WTC11 (cell line): ENCODE measurements around the gene NHSL2. TPM values are rescaled to one million over a fixed set of nuclear protein-coding genes. Genes with fewer than 3 reads are reported as not detected.

Source experiments
- ATAC-seq: fragments of 200-7000 bp; cut with Tn5 transposase; 2 replicates; pipeline ENCODE4 v1.10.0; 2021; ENCODE audit warnings: mild to moderate bottlenecking, moderate library complexity
- CTCF ChIA-PET: fragments of 300-600 bp; sonication (Branson Sonifier 250); formaldehyde crosslinking; loops from one replicate; lab custom pipeline; 2021; ENCODE audit warnings: antibody characterized with exemption; lab: Charles Lee
- POLR2A ChIA-PET: fragments of 350-600 bp; sonication (Branson Sonifier 250); formaldehyde crosslinking; loops from one replicate; lab custom pipeline; 2021; ENCODE audit warnings: antibody characterized with exemption; lab: Charles Lee
- DNase-seq: peaks from one replicate; pipeline ENCODE4 v3.0.0; 2021; ENCODE audit warnings: low spot score
- H3K27ac Mint-ChIP-seq: 2 replicates; pipeline ENCODE4 v1.8.0; 2021; ENCODE audit warnings: mixed read lengths
- H3K27me3 Mint-ChIP-seq: 2 replicates; pipeline ENCODE4 v1.8.0; 2021; ENCODE audit warnings: low read depth, mild to moderate bottlenecking, moderate library complexity, mixed read lengths
- H3K36me3 Mint-ChIP-seq: 2 replicates; pipeline ENCODE4 v1.8.0; 2021; ENCODE audit warnings: mixed read lengths
- H3K4me1 Mint-ChIP-seq: 2 replicates; pipeline ENCODE4 v1.8.0; 2022; ENCODE audit warnings: mixed read lengths
- H3K4me3 Mint-ChIP-seq: 2 replicates; pipeline ENCODE4 v1.8.0; 2021; ENCODE audit warnings: mild to moderate bottlenecking, moderate library complexity, mixed read lengths
- H3K9me3 Mint-ChIP-seq: 2 replicates; pipeline ENCODE4 v1.8.0; 2021; ENCODE audit warnings: mixed read lengths
- CREM ChIP-seq: sonication (generic); formaldehyde crosslinking; IDR thresholded peaks from 2 replicates; pipeline ENCODE4 v1.8.1; 2022; ENCODE audit warnings: mild to moderate bottlenecking, missing genetic modification reagents, moderate library complexity
- EMX1 ChIP-seq: fragments of 250-450 bp; sonication (Bioruptor Pico); IDR thresholded peaks from 2 replicates; pipeline ENCODE4 v1.8.0; 2021; ENCODE audit warnings: mild to moderate bottlenecking
- ESRRA ChIP-seq: sonication (generic); formaldehyde crosslinking; IDR thresholded peaks from 2 replicates; pipeline ENCODE4 v1.8.1; 2022; ENCODE audit warnings: mild to moderate bottlenecking, missing genetic modification reagents, borderline replicate concordance
- JUN ChIP-seq: sonication (generic); formaldehyde crosslinking; IDR thresholded peaks from 2 replicates; pipeline ENCODE4 v1.8.0; 2023; ENCODE audit warnings: mild to moderate bottlenecking, missing genetic modification reagents
- KAT7 ChIP-seq: sonication (generic); formaldehyde crosslinking; IDR thresholded peaks from 2 replicates; pipeline ENCODE4 v1.8.1; 2023; ENCODE audit warnings: missing genetic modification reagents, mild to moderate bottlenecking, borderline replicate concordance
- NFATC4 ChIP-seq: fragments of 250-450 bp; sonication (Bioruptor Pico); IDR thresholded peaks from 2 replicates; pipeline ENCODE4 v1.9.0; 2021; ENCODE audit warnings: mild to moderate bottlenecking
- NR1H2 ChIP-seq: sonication (generic); formaldehyde crosslinking; IDR thresholded peaks from 2 replicates; pipeline ENCODE4 v1.9.0; 2021; ENCODE audit warnings: mild to moderate bottlenecking, moderate library complexity, missing genetic modification reagents
- SMAD4 ChIP-seq: sonication (generic); formaldehyde crosslinking; IDR thresholded peaks from 2 replicates; pipeline ENCODE4 v1.8.0; 2022; ENCODE audit warnings: mild to moderate bottlenecking, missing genetic modification reagents
- TP53 ChIP-seq: sonication (generic); formaldehyde crosslinking; IDR thresholded peaks from 2 replicates; pipeline ENCODE4 v1.8.1; 2023; ENCODE audit warnings: mild to moderate bottlenecking, missing genetic modification reagents
- ZNF263 ChIP-seq: sonication (generic); formaldehyde crosslinking; IDR thresholded peaks from 2 replicates; pipeline ENCODE4 v1.8.1; 2022; ENCODE audit warnings: low read depth, mild to moderate bottlenecking, moderate library complexity, missing genetic modification reagents
- ZNF396 ChIP-seq: fragments of 250-450 bp; sonication (Bioruptor Pico); IDR thresholded peaks from 2 replicates; pipeline ENCODE4 v1.8.0; 2021; ENCODE audit warnings: mild to moderate bottlenecking, moderate library complexity, borderline replicate concordance
- ZNF423 ChIP-seq: fragments of 250-450 bp; sonication (Bioruptor Pico); IDR thresholded peaks from 2 replicates; pipeline ENCODE4 v2.1.2; 2022; ENCODE audit warnings: mild to moderate bottlenecking, moderate library complexity
- ZNF671 ChIP-seq: fragments of 250-450 bp; sonication (Bioruptor Pico); IDR thresholded peaks from 2 replicates; pipeline ENCODE4 v1.8.0; 2021; ENCODE audit warnings: mild to moderate bottlenecking
- total RNA-seq: library from RNA; stranded (reverse); gene quantifications from 3 replicates; pipeline ENCODE4 v1.2.3, GENCODE V29; 2021
- TF ChIP-seq, protein P1 (sequence below): fragments of 200-600 bp; IDR thresholded peaks from 2 replicates; pipeline ENCODE4 v1.8.0; 2022; ENCODE audit warnings: antibody characterized with exemption
- TF ChIP-seq, protein P2 (sequence below): sonication (generic); formaldehyde crosslinking; IDR thresholded peaks from 2 replicates; pipeline ENCODE4 v1.8.1; 2022; ENCODE audit warnings: mild to moderate bottlenecking, missing genetic modification reagents, moderate library complexity, borderline replicate concordance
- TF ChIP-seq, protein P3 (sequence below): sonication (generic); formaldehyde crosslinking; IDR thresholded peaks from 2 replicates; pipeline ENCODE4 v1.8.0; 2023; ENCODE audit warnings: missing genetic modification reagents
- TF ChIP-seq, protein P4 (sequence below): fragments of 250-450 bp; sonication (Bioruptor Pico); IDR thresholded peaks from 2 replicates; pipeline ENCODE4 v2.1.2; 2022; ENCODE audit warnings: mild to moderate bottlenecking, moderate library complexity
- TF ChIP-seq, protein P5 (sequence below): fragments of 250-450 bp; sonication (Bioruptor Pico); IDR thresholded peaks from 2 replicates; pipeline ENCODE4 v1.9.0; 2021; ENCODE audit warnings: mild to moderate bottlenecking

NHSL2 gene
- total RNA-seq, 1 experiment from 2014 or later, result 7.9 TPM

DNA sequence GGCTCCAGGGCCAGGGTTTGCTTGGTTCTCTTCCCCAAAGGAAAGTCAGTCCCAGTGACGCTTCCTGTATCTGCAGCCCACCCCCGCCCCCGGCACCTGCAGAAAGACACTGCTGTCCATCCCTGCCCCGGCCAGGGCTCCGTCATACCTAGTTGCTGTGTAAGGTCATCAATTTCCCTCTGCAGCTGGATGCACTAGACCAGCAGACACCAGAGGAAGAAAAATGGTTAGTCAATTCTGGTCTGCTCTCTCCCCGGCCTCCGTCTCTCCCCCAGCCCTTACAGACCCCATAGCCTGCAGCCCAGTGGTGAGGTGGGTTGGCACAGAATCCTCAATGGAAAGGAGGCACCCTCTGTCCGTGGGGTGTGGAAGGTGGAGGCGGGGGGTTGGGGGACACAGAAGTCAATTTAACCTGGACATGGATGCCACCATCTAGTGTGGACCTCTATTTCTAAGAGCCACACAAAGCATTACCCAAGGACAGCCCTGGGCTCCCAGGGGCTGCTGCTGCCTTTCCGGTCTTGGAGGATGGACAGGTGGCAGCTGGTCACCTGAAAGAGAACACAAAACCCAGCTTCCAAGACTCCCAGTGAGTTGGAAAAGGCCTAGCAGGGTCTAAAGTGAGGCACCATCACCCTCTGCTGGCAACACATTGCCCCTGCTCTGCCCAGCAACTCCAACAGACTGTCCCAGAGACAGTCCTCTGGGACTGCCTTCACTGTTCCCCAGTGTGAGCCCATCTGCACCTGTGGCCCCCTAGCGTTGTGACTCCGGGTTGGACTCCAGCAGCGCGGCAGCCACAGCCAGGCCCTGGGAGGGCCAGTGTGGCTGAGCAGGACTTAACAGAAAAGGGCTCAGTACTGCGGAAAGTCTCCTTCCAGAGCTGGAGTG, 40.2 kb upstream of the NHSL2 start:
- DNase-seq (peak; percentile 60), ATAC-seq (peak; percentile 97)
- ChIA-PET POLR2A (interaction anchor here (1.0 kb wide), 1 partner anchor 40 kb away, joined by 3 read pairs; the partner anchor contains the start of gene NHSL2), CTCF (interaction anchor here (0.7 to 1.9 kb wide), 5 partner anchors 40 to 201 kb away, joined by 3 to 7 read pairs (median 6); partner anchors contain the start of gene NHSL2)
- Mint-ChIP-seq H3K27me3 (peaks cover 3% of the 10 kb centered on the region; the same call in 1 of the 2 replicates), H3K4me1 (no peaks in the 10 kb centered on the region), H3K27ac (no peak overlapping the region), H3K4me3 (no peak overlapping the region), H3K36me3 (no peaks in the 10 kb centered on the region), H3K9me3 (no peaks in the 10 kb centered on the region)
- TF ChIP-seq, protein P1, sequence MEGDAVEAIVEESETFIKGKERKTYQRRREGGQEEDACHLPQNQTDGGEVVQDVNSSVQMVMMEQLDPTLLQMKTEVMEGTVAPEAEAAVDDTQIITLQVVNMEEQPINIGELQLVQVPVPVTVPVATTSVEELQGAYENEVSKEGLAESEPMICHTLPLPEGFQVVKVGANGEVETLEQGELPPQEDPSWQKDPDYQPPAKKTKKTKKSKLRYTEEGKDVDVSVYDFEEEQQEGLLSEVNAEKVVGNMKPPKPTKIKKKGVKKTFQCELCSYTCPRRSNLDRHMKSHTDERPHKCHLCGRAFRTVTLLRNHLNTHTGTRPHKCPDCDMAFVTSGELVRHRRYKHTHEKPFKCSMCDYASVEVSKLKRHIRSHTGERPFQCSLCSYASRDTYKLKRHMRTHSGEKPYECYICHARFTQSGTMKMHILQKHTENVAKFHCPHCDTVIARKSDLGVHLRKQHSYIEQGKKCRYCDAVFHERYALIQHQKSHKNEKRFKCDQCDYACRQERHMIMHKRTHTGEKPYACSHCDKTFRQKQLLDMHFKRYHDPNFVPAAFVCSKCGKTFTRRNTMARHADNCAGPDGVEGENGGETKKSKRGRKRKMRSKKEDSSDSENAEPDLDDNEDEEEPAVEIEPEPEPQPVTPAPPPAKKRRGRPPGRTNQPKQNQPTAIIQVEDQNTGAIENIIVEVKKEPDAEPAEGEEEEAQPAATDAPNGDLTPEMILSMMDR, result 0 out of 2 replicates have a peak, but pooled peaks have one; percentile 19
- TF ChIP-seq ZNF423 (peak; percentile 79; the same call in 1 of the 2 replicates), ZNF671 (CRISPR knock-in tag) (no peak)

DNA sequence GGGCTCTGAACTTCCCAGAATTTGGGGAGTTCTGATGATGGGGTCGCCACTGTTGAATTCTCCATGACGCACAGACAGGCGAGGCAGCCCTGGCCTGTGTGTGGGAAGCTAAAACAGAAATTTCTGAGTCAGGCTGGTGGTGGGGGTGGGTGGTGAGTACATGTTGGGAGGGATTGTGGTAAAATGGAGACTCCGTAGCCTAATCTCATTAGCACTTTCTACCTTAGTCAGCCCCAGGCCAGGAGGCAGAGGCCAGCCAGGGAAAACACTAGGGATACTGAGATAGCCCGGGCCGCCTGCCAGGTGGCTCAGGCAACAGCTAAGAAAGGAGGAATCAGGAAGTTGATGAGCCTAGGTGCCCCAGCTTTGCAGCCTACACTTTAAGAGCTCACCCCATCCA, 39.3 kb upstream of the NHSL2 start:
- no peak for DNase-seq
- TF ChIP-seq ESRRA, result no peak
- TF ChIP-seq, protein P2, sequence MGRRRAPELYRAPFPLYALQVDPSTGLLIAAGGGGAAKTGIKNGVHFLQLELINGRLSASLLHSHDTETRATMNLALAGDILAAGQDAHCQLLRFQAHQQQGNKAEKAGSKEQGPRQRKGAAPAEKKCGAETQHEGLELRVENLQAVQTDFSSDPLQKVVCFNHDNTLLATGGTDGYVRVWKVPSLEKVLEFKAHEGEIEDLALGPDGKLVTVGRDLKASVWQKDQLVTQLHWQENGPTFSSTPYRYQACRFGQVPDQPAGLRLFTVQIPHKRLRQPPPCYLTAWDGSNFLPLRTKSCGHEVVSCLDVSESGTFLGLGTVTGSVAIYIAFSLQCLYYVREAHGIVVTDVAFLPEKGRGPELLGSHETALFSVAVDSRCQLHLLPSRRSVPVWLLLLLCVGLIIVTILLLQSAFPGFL (CRISPR knock-in tag), result no peak
- TF ChIP-seq SMAD4 (CRISPR knock-in tag), result no peak
- no peak for TF ChIP-seq KAT7 (CRISPR knock-in tag)
- no peak for TF ChIP-seq NR1H2
- TF ChIP-seq JUN (CRISPR knock-in tag), result no peak
- TF ChIP-seq, protein P3, sequence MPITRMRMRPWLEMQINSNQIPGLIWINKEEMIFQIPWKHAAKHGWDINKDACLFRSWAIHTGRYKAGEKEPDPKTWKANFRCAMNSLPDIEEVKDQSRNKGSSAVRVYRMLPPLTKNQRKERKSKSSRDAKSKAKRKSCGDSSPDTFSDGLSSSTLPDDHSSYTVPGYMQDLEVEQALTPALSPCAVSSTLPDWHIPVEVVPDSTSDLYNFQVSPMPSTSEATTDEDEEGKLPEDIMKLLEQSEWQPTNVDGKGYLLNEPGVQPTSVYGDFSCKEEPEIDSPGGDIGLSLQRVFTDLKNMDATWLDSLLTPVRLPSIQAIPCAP (CRISPR knock-in tag), result no peak
- TF ChIP-seq ZNF396, result no peak
- no peak for TF ChIP-seq CREM (CRISPR knock-in tag)
- TF ChIP-seq, protein P4, sequence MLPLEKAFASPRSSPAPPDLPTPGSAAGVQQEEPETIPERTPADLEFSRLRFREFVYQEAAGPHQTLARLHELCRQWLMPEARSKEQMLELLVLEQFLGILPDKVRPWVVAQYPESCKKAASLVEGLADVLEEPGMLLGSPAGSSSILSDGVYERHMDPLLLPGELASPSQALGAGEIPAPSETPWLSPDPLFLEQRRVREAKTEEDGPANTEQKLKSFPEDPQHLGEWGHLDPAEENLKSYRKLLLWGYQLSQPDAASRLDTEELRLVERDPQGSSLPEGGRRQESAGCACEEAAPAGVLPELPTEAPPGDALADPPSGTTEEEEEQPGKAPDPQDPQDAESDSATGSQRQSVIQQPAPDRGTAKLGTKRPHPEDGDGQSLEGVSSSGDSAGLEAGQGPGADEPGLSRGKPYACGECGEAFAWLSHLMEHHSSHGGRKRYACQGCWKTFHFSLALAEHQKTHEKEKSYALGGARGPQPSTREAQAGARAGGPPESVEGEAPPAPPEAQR (CRISPR knock-in tag), result no peak
- no peak for TF ChIP-seq NFATC4
- TF ChIP-seq TP53, result no peak
- TF ChIP-seq, protein P5, sequence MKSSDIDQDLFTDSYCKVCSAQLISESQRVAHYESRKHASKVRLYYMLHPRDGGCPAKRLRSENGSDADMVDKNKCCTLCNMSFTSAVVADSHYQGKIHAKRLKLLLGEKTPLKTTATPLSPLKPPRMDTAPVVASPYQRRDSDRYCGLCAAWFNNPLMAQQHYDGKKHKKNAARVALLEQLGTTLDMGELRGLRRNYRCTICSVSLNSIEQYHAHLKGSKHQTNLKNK, result no peak
- TF ChIP-seq ZNF263 (CRISPR knock-in tag), result no peak
- TF ChIP-seq EMX1 (CRISPR knock-in tag), result no peak
- ChIA-PET POLR2A (no interaction called here), CTCF (interaction anchor here (1.9 to 2.0 kb wide), 2 partner anchors 39 to 151 kb away, joined by 6 to 8 read pairs; partner anchors contain the start of gene NHSL2)
- peaks cover 3% of the 10 kb centered on the region; the same call in 1 of the 2 replicates for H3K27me3 Mint-ChIP-seq
- no peak overlapping the region for H3K4me3 Mint-ChIP-seq
- no peaks in the 10 kb centered on the region for H3K9me3 Mint-ChIP-seq
- no peaks in the 10 kb centered on the region for H3K4me1 Mint-ChIP-seq
- no peak overlapping the region for H3K27ac Mint-ChIP-seq
- no peak for ATAC-seq
- no peaks in the 10 kb centered on the region for H3K36me3 Mint-ChIP-seq
